Measurements from ENCODE around the gene DRC1. TPM values are rescaled to one million over a fixed set of nuclear protein-coding genes. Genes with fewer than 3 reads are reported as not detected.

Gene DRC1
- total RNA-seq = under 0.01 and 0.22 TPM in 2 replicates

DNA sequence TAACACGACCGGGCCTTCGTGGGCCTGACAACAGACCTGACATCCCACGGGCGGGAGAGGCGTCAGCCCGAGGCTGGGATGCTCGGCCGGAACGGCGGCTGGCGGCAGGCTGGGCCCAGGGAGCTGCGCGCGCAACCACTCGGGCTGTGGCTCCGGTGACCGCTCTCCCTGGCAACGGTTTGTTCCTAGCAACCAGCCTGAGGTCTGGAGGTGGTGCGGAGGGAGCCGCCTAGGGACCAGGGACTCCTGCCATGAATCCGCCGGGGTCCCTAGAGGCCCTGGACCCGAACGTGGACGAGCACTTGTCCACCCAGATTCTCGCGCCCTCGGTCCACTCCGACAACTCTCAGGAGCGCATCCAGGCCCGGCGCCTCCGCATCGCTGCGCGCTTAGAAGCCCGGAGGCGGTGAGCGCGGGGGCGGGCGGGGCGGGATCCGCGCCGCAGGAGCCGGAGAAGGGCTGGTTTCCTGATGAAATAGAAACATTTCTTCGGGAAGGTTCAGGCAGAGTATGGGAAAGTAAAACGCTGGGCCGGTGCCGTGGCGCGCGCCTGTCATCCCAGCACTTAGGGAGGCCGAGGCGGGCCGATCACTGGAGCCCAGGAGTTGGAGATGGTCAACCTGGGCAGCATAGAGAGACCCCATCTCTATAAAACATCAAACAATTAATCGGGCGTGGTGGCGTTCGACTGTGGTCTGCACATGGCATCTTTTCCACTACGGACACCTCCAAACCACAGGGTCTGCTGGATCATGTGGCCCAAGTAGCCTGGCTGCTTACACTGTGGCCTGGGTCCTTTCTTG lies at the start of gene DRC1:
TSS of gene DRC1 (plus strand) at position 182 of the 803 bp plus-strand sequence. CDS start at position 252, 70 bp downstream.

DNA sequence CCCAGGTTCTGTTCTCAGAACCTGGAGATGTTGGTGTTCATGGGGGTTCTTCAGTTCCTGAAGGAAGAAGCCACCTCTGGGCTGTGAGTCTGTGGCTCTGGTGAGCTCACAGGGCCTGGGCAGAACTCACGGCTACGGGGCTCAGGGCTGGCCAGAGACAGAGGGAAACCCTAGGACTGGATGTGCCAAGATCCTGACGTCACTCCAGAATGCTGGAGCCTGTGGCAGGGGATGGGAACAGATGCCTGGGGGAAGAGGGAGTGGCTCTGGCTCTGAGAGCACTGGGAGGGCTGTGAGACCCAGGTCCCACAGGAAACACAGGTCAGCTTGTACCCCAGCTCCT lies 76.2 kb downstream of the DRC1 start, which contains the start of gene OTOF:
TSS of gene OTOF (minus strand) at position 214 of the 343 bp plus-strand sequence.

Other genes starting within 250 kb of the DRC1 start
- 0.22 and 0.50 TPM in 2 replicates for gene GAREM2, start 228.8 kb upstream of the DRC1 start, total RNA-seq
- 159 and 176 TPM in 2 replicates for gene HADHA, start 157.3 kb upstream of the DRC1 start, total RNA-seq
- gene HADHB, start 157.0 kb upstream of the DRC1 start, total RNA-seq = 89.1 and 99.8 TPM in 2 replicates
- 25.1 and 29.1 TPM in 2 replicates for gene SELENOI, start 55.8 kb upstream of the DRC1 start, total RNA-seq
- gene ADGRF3, start 55.1 kb upstream of the DRC1 start, total RNA-seq = 0.22 TPM in 1 of 2 replicates, not detected in the other
- under 0.01 and 0.66 TPM in 2 replicates for gene OTOF, start 76.2 kb downstream of the DRC1 start, total RNA-seq
- gene CIB4, start 239.4 kb downstream of the DRC1 start, total RNA-seq = not detected in 2 replicates

Data from uterine smooth muscle cell (primary cell).